GM12878 (cell line): ENCODE measurements around the gene FIGNL2.

Source experiments
- CTCF ChIP-seq, 3 experiments: IDR thresholded peaks in 2 of 3; conservative IDR thresholded peaks in 1 of 3; 2 replicates each; pipeline ENCODE4 v1.5.1; 2011; ENCODE audit warnings: low read depth in 3 of 3, low read length in 3 of 3, mild to moderate bottlenecking in 3 of 3, control low read depth in 2 of 3, moderate library complexity in 2 of 3, inconsistent platforms in 1 of 3, mixed read lengths in 1 of 3; ENCODE audit not compliant: control insufficient read depth in 2 of 3, insufficient read depth in 1 of 3; ENCODE audit errors: extremely low read depth in 1 of 3
- DPF2 ChIP-seq: fragments of 450-650 bp; IDR thresholded peaks from 2 replicates; pipeline ENCODE4 v1.6.1; 2017; ENCODE audit warnings: mild to moderate bottlenecking
- FOS ChIP-seq: IDR thresholded peaks from 3 replicates; pipeline ENCODE4 v1.6.1; 2011; ENCODE audit warnings: borderline replicate concordance; ENCODE audit not compliant: insufficient read length; ENCODE audit errors: extremely low read depth
- MXI1 ChIP-seq: fragments of 150-350 bp; IDR thresholded peaks from 2 replicates; pipeline ENCODE4 v1.6.1; 2011; ENCODE audit warnings: low read depth, mild to moderate bottlenecking, inconsistent platforms, low read length, improper control_type of control experiment
- MYC ChIP-seq: IDR thresholded peaks from 2 replicates; pipeline ENCODE4 v1.6.1; 2011; ENCODE audit warnings: mild to moderate bottlenecking, low read length, moderate library complexity, inconsistent platforms; ENCODE audit not compliant: insufficient read depth, insufficient replicate concordance, insufficient read length, severe bottlenecking
- PML ChIP-seq: IDR thresholded peaks from 2 replicates; pipeline ENCODE4 v1.6.1; 2012; ENCODE audit warnings: low read length, inconsistent platforms
- POLR2A ChIP-seq: IDR thresholded peaks from 2 replicates; pipeline ENCODE4 v1.6.1; 2011; ENCODE audit warnings: low read depth, mild to moderate bottlenecking, low read length
- REST ChIP-seq: IDR thresholded peaks from 2 replicates; pipeline ENCODE4 v1.6.1; 2012; ENCODE audit warnings: mild to moderate bottlenecking, low read depth, low read length
- RFX5 ChIP-seq: IDR thresholded peaks from 2 replicates; pipeline ENCODE4 v1.6.1; 2011; ENCODE audit warnings: low read depth, low read length, improper control_type of control experiment
- SIX5 ChIP-seq: IDR thresholded peaks from 2 replicates; pipeline ENCODE4 v1.6.1; 2011; ENCODE audit warnings: mild to moderate bottlenecking, low read depth, low read length, moderate library complexity; ENCODE audit not compliant: severe bottlenecking
- SRF ChIP-seq, 2 experiments: IDR thresholded peaks; 2 replicates each; pipeline ENCODE4 v1.6.1; 2011; ENCODE audit warnings: low read depth in 2 of 2, low read length in 2 of 2, mild to moderate bottlenecking in 1 of 2, moderate library complexity in 1 of 2
- STAT1 ChIP-seq: fragments of 450-650 bp; conservative IDR thresholded peaks from 2 replicates; pipeline ENCODE4 v1.6.1; 2014; ENCODE audit warnings: antibody characterized with exemption, mild to moderate bottlenecking
- TAF1 ChIP-seq: IDR thresholded peaks from 2 replicates; pipeline ENCODE4 v1.6.1; 2011; ENCODE audit warnings: mild to moderate bottlenecking, low read depth, low read length, borderline replicate concordance

DNA sequence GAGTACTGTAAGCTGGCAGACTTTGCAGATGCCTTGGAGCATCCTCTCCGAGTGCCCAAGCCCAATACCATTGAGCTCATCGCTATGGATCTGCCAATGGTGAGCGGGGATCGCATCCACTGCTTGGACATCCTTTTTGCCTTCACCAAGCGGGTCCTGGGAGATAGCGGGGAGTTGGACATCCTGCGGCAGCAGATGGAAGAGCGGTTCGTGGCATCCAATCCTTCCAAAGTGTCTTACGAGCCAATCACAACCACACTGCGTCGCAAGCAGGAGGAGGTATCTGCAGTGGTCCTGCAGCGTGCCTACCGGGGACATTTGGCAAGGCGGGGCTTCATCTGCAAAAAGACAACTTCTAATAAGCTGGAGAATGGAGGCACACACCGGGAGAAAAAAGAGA lies 41.6 kb downstream of the FIGNL2 start:
- TF ChIP-seq RFX5: no peak
- TF ChIP-seq SIX5: no peak
- TF ChIP-seq POLR2A: no peak
- TF ChIP-seq MXI1: no peak
- TF ChIP-seq TAF1: no peak
- no peak for TF ChIP-seq CTCF (IDR thresholded peaks at IDR 0.05 in 2 of 3, conservative IDR thresholded peaks at IDR 0.05 in 1 of 3; ENCODE audit: control insufficient read depth in 2 of 3, extremely low read depth in 1 of 3, insufficient read depth in 1 of 3, low read depth in 3 of 3, low read length in 3 of 3)
- TF ChIP-seq MYC: no peak
- no peak for TF ChIP-seq PML
- TF ChIP-seq DPF2: no peak
- TF ChIP-seq SRF (IDR thresholded peaks at IDR 0.05; ENCODE audit: low read depth in 2 of 2, low read length in 2 of 2): no peak
- TF ChIP-seq STAT1: no peak
- TF ChIP-seq FOS: no peak
- TF ChIP-seq REST: no peak
